GM18873 (cell line): ENCODE data around the gene ADGRV1.
"Not testable (repeated sequence)": the region's sequence is repeated elsewhere in the genome, so short reads cannot be mapped to it uniquely, and the experiment has no call there.

ENCODE experiments used
- ATAC-seq: cut with Tn5 transposase; IDR thresholded peaks from one replicate; pipeline ENCODE4 v1.9.1; 2021; ENCODE audit warnings: mild to moderate bottlenecking, moderate library complexity, moderate number of reproducible peaks; ENCODE audit not compliant: unreplicated experiment, low FRiP score

Gene ADGRV1

DNA sequence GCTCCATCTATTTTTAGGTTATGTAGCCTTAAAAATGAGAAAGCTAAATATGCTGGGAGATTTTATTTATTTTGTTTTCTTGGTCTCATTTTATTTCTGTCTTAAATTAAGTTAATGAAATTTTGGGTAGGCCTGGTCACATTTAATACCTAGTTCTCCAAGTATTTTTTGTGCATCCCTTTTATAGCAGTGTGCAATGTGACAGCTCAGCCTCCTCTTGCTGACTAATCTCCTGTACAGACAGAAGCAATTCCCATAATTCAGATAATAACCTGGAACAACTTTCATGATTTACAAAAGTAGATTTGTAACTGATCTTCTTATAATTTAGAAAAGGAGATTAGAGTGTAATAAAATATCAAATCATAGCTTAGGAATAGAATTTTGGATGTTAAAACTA, 403.9 kb downstream of the ADGRV1 start:
- ATAC-seq: no peak

DNA sequence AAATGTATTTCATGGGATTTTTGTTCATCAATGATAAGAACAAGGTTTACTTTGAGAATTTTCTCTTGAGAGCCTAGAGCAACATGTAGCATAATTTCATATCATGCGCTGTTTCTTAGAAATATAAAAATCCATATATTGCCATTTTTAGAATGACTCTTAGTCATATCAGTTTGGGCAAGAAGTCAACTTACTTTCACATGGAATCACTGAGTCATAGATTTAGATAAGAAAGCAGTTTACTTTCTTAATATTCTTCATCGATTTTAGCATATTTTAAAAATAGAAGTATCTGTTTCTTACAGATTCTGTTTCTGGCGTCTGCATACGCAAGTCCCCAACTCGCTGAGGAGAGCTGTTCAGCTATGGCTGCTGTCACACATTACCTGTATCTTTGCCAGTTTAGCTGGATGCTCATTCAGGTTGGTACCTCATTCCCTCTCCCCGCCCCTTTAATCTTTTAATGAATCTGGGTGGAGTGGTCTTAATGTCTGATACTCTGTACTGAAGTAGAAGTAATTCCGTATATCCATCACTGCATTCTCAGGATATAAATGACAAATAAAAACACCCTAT, 406.6 kb downstream of the ADGRV1 start:
- no peak for ATAC-seq

DNA sequence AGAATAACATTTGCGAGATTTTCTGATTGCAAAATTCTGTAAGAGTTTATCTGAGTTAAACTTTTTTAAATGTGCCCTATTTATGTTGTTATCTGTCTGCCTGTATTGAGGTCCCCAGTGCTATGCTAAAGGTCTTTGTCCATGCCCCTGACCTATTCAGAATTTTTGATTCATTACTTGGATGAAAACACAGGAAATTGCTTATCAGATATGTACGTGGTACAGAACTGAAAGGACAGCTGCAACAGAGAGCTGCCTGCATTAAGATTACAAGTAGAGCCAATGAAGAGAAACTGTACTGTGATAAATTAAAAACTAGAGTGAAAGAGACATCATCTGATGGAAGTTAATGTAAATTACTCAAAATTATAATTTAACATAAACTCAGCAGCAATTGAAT, 408.8 kb downstream of the ADGRV1 start:
- no peak for ATAC-seq

DNA sequence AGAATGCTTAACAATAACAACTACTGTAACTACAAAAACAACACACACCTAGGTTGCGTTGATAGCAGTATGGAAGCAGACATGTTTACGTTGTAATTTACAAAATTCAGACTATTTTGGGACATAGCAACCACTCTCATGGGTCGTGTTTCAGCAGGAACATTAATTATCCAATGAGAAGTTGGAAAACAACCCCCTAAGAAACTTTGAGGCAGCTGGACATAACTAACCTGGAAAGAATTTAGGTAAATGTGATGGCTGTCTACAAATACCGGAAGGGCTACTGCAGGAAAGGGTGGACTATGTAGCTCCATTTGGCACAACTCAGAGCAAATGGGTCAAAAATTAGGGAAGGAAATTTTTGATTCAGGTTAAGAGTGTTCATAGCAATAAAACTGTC, 409.3 kb downstream of the ADGRV1 start:
- no peak for ATAC-seq

DNA sequence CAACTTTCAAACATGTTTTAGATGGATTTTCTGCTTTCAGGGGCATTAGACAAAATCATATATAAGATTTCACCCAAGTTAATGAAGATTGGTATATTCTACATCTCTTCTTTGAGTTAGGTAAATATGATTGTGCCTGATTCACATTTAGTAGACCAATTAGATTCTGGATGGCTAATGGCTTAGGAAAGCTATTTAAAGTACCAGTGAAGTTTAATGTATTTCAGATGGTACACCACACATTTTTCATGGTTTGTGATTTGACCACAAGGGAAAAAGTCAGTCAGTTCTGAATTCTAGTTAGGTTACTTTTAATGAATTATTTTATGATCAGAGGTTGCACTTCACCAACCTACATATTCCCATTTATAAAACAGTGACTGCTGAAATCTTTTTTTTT, 409.7 kb downstream of the ADGRV1 start:
- no peak for ATAC-seq

DNA sequence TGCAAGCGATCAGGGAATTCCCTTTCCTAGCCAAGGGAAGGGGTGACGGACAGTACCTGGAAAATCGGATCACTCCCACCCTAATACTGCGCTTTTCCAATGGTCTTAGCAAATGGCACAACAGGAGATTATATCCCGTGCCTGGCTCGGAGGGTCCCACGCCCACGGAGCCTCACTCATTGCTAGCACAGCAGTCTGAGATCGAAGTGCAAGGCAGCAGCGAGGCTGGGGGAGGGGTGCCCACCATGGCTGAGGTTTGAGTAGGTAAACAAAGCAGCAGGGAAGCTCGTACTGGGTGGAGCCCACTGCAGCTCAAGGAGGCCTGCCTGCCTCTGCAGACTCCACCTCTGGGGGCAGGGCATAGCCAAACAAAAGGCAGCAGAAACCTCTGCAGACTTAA, 411.3 kb downstream of the ADGRV1 start:
- ATAC-seq: not testable (repeated sequence)

DNA sequence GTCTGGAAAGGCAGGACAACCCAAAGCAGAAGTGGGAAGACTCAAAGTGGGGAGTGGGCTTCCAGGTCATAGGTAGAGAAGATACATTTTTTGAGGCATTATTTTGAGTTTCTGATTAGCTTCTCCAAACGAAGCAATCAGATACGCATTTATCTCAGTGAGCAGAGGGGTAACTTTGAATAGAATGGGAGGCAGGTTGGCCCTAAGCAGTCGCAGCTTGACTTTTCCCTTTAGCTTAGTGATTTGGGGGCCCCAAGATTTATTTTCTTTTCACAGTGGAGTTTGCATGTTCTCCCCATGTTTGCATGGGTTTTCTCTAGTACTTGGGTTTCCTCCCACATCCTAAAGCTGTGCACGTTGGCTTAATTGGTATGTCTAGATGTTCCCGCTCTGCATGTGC, 422.6 kb downstream of the ADGRV1 start:
- ATAC-seq: no peak

DNA sequence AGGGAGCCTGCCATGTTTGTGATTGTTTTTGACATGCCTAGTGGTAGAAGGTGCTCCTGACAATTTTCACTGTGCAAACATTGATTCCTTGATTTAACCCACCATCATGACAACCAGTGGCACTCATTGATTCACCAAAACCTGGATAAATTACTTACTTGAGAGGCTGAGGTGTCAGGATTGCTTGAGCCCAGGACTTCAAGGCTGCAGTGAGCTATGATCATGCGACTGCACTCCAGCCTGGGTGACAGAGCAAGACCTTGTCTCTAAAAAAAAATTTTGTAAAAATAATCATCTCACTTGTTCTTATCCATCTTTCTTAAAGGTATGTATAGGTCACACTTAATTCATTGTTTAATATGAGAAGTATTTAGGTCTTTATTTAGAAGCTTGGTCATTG, 423.2 kb downstream of the ADGRV1 start:
- no peak for ATAC-seq

DNA sequence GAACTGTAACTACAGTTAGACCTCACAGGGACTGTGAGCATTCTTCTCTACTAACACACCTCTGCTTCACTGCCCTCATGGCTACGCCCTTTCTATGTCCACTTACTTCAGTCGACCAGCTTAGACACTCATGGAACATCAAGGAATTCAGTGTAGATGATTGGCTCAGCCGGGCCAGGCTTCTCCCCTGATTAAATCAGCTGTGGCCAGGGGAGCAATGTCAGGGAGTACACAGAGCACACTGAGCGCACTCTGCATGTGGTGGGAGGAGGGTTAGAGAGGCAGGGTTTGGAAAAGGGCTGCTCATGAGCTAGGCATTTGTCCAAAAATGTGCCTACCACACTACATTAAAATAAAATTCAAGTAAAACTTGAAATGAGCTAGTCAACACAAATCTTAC, 424.0 kb downstream of the ADGRV1 start:
- ATAC-seq: no peak

DNA sequence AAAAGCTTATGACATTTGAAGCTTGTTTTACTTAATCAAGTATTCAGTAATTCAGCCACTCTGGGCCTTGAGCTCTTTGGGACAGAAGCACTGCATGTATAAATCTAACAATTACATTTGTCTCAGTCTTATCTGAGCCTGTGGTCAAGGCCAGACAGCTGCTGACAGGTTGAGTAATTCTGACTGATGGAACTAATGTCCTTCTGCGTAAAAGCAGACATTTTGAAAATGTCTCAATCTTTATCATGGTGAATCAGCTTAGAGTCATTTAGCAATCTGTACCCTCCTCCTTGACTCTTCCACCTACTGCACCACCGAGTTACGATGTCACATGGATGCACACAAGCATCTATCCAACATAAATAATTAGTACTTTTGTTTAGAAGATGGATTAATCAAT, 424.6 kb downstream of the ADGRV1 start:
- no peak for ATAC-seq

DNA sequence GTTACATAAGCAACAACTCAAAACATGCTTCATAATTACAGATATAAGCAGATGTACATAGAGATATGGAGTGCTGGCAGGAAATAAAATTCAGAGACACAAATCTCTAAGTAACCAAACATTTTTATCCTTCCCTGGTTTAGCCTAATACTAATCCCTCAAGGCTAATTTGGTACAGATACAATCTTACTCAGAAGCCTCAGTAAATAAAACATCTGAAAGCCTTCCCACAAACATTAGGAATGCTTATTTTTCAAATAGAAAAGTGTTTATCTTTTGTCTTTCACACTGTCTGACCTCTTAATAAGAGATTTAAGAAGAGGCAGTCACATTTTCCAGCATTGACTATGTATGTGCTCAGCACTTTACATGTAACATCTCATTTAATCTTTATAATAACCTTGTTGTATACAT, 425.1 kb downstream of the ADGRV1 start:
- ATAC-seq: no peak

DNA sequence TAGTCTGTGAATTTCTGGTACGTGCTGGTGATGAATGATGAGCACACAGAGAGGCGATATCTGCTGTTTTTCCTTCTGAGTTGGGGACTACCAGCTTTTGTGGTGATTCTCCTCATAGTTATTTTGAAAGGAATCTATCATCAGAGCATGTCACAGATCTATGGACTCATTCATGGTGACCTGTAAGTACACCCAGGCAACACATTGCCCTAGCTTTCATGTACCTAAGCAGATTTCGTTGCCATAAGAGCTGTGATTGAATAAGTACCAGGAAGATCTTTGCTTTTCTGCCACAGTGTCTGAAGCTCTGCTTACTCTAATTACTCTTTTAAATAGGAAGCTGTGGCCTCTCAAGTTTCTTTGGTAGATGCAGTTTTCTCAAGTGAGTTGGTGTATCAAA, 426.7 kb downstream of the ADGRV1 start:
- no peak for ATAC-seq

DNA sequence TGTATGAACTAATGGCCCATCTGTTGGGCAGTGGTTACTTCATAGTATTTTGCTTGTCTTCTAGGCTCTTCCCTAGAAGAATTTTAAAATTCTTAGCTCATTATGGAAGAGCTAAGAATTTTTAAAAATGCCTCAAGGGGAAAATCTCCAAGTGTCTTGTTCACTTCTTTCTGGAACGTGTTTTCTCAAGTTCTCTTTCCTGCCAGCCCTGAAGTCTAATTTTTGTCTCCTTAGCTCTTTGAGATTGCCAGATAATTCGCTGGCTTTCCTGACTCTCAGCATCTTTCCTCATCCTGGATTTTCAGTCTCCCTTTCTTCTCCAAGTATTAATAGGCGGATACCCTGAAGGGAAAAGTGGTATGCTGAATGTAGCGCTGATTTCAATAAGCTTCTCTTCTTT, 429.1 kb downstream of the ADGRV1 start:
- ATAC-seq: no peak

DNA sequence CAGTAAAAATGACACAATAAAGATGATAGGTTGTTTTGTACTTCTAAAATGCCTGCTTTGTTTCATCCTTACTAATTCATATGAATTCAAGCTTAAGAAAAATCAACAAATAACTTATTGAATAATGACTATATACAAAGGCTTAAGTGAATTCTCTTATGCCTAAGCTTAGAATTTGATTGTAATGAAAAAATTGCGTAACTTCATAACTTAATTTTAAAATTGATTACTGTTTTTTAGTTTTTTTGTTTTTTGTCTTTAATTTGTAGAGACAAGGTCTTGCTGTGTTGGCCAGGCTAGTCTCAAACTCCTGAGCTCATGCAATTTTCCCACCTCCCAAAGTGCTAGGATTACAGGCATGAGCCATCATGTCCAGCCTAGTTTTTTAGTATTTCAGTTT, 432.6 kb downstream of the ADGRV1 start:
- ATAC-seq: no peak

DNA sequence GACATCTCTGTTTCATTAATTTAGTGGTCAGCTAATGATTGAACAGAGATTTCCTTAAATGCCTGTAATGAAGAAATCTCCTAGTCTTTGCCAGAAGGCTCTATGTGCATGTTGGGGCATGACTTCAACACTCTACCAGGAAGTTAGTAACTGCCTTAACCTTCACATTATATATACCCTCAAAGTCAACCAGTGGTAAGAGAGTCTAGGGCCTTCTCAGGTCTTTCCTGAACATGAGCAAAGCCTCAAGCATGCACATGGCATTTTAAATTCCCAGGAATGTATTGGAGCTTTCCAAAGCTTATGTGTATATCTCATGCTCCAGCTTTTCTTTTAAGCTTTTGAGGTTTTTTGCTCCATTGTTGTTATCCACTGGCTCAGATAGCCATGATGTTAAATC, 436.2 kb downstream of the ADGRV1 start:
- no peak for ATAC-seq

DNA sequence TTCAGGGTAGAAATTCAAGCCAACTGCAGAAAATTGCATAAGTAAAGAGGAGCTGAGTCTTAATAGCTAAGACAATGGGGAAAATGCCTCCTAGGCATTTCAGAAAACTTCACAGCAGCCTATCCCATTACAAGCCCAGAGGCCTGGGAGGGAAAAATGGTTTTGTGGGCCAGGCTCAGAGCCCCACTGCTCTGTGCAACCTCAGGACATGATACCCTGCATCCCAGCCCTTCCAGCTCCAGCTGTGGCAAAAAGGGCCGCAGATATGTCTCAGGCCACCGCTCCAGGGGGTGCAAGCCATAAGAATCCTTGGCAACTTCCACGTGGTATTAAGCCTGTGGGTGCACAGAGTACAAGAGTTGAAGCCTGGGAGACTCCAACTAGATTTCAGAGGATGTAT, 437.5 kb downstream of the ADGRV1 start:
- no peak for ATAC-seq

DNA sequence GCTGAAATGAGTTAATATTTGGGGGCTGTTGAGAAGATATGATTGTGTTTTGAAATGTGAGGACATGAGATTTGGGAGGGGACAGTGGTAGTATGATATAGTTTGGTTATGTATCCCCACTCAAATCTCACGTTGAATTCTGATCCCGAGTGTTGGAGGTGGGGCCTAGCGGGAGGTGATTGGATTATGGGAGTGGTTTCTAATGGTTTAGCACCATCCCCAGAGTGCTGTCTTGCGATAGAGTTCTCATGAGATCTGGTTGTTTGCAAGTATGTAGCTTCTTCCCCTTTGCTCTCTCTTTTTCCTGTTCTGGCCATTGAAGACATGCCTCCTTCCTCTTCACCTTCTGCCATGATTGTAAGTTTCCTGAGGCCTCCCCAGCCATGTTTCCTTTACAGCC, 438.5 kb downstream of the ADGRV1 start:
- ATAC-seq: no peak

DNA sequence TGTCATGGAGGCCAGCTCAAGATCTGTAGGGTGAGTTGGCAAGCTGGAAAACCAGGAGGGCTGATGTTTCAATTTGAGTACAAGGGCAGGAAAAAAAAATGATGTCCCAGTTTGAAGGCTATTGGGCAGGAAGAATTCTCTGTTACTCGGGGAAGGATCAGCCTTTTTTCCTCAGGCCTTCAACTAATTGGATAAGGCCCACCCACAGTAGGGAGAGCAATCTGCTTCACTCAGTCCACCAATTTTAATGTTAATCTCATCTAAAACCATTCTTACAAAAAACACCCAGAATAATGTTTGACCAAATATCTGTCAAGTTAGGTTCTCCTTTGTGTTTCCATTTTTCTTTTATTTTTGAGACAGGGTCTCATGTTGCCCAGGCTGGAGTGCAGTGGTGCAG, 442.1 kb downstream of the ADGRV1 start:
- no peak for ATAC-seq

DNA sequence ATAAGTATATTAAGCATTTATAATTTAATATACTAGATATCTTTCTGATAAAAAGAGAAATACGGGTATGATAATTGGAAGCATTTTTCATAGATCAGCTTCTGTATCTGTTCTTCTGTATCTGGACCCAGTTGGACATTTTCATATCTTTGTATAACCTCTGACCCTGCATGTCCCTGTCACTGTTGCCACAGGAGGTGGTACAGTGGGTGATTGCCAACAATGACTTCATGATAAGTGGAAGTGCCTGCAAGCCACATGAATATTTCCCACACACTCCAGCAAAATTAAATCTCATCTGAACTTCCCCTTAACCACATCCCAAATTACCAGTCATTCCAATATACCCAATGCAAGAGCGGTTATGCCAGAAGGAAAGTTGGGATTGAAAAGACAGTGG, 448.1 kb downstream of the ADGRV1 start:
- no peak for ATAC-seq

DNA sequence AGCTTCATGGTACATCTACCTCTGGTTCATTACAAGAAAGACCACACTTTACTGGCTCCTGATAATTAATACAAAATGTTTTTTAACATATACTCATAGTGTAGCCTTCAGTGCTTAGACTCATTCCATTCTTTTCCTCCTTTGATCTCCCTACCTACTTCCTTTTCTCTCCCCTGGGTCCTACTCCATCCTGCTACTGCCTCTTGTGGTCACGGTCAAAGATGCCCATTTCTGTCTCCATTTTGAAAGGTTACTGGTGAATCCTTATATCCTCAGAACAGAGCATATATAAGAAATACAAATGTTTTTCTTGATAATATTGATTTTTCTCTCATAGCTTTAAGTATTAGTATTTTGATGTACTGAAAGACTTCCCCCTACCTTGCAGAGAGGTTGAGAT, 448.7 kb downstream of the ADGRV1 start:
- no peak for ATAC-seq

DNA sequence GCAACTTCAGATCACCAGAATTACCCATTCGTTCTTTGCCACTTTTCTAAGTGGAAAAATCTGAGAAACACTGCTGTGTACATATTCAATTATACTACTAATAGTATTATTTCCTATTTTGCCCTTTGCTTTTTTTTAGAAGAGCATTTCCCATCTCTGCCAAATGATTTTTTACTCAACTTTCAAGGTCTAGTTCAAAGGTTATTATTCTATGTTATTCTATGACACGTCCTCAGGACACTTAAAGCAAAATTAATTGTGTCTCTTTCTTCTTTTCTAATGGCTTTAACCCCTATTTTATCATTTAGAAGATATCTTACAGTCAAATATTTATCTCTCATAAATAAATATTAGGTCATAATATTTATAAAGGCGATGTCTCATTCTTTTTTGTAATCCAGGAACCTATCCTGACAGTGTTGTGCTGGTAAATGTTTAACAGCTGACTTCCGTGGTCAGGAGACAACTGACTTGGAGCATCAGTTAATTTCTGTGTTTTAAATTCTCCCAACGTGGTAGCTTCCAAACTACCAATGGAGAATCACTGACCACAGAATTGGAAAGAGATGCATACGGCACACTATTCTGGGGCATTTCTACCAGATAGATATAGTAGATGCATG, 449.3 kb downstream of the ADGRV1 start:
- no peak for ATAC-seq

DNA sequence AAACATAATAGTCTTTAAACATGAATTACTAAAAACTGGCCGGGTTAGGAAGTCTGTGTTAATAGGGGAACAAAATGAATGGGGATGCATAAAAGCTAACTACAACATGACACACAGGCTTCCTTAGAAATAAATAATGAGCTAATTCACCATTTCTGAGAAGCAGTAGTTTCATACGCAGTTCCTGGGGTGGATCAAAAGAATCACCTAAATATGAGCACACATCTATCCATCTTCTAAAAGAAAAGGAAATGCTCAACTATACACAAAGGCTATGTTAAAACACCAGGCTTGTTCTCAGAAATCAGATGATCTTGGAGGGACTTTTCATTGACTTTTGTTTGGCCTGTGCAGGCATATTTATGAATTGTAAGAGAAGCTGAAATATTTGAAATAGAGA, 451.5 kb downstream of the ADGRV1 start:
- ATAC-seq: no peak

DNA sequence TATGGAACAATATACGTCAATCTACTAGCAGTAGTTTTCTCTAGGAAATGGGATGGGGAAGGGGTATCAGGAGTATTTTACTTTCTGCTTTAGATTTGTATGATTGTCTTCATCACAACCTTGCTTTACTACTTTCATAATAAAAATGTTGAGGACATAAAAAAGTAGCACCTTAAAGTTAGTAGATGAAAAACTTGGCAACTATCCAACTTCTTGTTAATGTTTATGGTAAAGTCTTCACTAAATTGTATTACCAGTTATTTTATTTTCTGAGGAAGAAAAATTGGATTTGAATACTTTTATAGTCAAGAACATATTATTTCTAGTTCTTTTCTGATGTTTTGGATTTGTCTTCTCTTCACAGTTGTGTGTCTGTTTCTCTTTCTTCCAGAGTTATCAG, 452.4 kb downstream of the ADGRV1 start:
- ATAC-seq: no peak
